Activated CD8-positive, alpha-beta memory T cell treated with anti-CD3 and anti-CD28 coated beads for 1 hour (primary cell): Measurements from ENCODE around the gene TBC1D16.

Source experiments
- DNase-seq, 2 donors: peaks; one replicate each; pipeline ENCODE4 v3.0.0-alpha.2; 2020; ENCODE audit warnings: low read depth in 1 of 2; ENCODE audit errors: extremely low read depth in 1 of 2

The TBC1D16 gene

DNA sequence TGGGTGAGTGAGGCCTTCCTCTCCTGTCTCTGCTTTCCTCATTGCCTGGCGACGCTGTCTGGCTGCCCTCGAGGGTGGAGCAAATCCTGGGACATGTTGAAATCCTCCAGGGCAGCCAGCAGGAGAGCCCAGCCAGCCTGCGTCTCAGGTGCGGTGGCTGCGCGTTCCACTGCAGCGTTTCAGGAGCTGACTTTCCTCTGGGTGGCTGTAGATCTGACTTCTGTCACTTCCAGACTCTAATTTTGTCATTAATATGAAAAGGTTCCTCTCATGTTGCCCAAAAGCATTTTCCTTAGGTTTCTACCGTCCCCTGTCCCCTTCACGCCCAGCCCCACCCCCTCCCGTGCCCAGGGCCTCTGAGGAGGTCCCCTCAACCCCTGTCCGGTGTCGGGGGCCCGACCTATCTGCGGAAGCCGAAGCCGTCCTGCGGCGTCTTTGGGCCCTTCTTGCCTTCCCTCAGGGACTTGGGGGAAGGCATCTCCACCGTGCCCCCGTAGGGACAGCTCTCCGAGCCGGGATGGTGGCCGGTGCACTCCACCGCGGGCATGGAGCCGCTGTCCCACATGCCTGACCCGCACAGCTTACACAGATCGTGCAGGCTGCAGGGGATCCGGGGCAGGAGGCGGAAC is 95.1 kb downstream of the TBC1D16 start:
- no peak for DNase-seq

DNA sequence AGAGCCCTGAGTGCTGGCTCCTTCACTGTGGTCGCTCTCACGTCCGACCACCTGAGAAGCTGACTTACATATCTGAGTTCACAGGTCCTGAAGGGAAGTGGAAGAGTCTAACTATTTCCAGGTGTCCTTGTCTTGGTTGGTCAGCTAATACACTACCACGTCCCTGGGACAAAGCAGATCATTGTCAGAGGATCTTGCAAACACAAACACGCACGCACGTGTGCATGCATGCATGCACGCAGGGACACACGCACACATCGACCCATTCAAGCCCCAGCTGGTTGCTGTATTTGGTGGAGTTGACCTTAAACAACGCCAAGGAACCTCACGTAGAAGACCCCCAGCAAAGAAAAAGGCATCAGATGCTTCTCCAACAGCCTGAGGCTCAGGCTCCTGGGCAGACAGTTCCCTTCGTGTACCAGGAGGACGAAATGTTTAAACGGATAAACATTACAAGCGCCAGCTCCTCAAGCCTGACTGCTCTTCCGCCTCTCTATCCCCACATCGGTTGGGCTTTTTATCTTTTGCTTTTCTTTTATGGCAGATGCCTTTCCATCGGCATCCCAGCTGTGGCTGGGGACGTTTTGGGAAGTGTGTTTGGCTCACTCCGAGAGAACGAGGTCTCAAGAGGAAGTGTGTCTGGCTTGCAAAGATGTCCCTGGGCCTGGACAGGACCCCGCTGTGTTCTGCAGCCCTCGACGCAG is 95.8 kb downstream of the TBC1D16 start:
- DNase-seq, result no peak

DNA sequence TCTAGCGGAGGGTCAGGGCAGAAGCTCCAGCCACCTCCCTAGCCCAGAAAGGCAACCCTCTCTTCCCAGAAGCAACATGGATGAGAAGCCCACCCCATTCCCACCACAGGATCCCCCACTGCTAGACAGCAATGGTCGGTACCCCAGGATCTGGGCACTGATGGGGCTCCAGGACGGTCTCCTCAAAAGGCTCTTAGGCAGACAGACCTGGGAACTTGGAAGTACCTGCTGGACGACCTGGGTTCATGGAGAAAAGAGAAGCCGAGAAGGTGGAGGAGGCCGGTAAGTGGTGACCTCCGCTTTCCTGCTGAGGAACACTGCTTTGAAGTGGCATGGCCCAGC is 96.6 kb downstream of the TBC1D16 start:
- DNase-seq, result no peak

DNA sequence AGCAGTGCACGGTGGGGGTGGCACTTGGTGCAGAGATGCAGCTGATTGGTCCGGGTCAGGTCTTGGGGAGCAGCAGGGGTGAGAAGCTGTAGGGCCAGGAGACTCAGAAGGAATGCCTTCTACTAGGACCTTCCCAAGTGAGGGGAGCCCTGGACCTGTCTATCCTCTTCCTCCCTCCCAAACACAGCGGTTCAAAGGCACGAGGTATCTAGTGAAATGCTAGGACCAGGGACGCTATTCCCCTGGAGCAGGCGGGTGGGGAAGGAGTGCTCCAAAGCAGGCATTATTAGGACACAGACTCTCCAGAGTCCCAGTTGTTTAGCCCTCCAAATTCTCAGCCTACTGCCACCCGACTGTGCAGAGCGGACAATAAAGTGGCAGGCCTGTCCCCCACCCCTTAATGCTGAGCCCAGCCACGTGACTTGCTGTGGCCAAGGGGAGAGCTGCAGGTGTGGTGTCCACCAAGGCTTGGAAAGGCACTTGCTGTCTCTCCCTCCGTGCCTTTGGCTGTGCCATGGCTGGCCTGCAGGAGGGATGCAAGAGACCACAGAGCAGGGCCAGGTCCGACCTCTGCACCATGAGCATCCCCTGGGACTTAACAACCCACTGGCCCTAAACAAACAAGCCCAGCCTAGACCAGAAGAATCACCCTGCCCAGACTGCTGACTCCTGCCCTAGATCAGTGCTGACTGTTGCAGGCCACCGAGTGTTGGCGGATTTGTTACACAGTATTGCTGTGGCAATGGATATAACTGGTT is 97.2 kb downstream of the TBC1D16 start:
- DNase-seq, result no peak

DNA sequence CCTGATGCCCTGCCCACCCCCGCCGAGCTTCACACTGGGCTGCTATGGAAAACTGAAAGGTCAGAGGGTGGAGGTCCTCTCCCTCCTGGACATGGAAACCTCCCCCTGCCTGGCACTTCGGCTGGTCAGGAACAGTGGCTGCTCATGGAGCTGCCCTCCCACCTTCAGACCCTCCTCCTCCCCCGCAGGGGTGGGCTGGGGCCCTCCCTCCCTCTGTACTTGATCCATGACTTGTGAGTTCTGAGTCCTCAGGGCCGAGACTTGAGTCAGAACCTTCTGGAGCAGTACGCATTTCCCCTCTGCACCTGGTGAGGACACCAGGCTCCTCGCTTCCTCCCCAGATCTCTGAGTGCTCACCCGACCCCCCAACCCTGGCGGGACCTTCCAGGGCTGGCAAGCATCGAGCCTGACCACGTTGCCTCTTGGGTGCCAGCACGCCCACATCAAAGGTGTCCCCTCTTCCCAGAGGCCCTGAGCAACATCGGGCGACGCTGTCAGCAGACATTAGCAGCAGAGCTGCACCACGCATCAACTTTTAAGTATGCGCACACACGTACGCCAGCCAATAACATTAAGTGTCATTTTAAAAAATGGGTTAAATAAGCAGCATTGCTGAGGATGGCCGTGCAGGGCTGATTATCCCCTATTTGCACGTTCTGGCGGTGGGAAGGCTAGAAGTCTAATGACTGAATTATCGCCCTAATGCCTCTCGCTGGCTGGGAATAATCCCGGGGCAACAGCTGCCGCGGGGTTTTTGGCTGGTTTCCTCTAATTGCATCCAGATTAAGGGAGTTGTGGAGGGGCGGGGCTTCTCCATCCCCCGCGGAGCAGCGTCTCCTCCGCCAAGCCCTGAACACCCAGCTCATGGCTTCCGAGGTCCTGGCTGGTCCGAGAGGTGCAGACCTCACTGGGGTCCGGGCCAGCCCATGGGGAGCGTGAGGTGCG is 98.0 kb downstream of the TBC1D16 start:
- DNase-seq, result no peak

DNA sequence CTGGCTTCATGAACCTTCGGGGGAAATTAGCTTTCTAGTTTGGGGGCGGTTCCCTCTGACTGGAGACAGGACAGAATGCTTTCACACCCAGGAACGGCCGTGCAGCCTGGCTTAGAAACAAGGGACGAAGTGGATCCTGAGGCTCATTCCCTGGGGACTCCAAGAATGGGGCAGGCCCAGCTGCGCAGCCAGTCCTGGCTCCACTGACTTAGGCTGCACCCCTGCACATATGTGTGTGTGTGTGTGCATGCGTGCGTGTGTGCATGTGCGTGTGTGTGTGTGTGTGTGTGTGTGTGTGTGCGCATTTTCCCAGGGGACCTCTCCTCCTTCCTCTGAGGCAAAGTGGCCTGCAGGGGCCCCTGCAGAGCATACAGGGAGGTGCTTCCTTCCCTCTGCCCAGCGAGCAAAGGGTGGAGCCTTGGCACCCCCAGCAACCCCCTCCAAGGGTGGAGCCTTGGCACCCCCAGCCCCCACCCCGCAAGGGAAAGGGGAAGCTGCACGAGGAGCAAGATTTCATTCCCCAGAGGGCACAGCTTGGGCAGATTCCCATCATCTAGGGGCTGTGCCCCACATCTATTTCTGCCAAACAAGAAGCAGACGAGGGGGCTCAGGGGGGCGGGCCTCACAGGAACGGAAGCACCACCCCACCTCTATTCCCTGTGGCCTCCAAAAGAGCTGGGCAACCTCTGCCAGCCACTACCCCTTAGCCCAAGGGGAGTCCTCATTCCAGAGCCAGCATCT is 98.9 kb downstream of the TBC1D16 start:
- no peak for DNase-seq

DNA sequence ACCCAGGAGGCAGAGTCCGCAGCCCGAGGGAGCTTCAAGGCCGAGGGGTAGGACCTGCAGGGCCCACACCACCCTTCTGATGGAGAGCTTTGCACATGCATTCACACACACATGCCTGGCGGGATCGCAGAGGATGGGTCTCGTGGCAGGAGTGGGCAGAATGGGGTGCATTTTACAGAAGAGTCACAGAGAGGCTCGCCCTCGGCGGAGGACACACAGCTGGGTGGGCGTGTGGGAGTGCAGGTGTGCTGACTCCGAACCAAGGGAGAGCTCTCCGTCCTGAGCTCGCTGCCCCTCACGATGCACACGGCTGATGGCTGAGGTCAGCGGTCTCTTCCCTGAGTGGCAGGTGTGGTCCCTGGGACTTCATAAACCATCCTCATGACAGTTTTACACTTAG is 99.6 kb downstream of the TBC1D16 start:
- no peak for DNase-seq

DNA sequence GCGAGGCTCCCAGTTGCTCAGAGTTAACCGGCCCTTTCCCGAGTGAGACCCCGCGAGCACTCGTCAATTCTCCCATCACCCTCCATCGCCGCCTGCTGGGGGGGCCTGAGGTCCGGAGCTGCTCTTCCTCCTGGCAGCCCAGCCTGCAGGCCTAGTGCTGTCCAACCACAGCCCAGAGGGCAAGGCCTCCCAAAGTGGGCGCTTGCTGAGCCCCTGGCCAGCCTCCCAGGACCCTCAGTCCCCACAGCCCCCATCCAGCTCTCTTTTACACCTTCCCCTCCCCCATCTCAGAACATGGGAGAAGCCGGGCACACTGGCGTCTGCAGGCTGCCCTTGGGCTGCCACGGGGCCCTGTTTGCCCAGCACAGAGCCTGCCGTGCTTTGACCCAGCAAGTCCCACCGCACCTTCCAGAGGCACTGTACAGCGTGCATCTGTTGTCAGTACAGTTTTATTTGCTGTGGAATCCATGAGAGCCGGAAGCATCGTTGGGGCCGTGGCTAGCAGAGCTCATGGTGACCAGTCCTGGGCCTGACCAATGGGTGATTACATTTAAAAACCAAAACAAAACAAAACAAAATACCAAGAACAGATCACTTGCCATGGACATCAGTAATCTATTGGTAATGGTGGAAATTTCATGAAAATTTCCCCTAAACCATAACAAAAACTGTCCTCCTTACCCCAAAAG is 100.3 kb downstream of the TBC1D16 start:
- DNase-seq, result no peak

DNA sequence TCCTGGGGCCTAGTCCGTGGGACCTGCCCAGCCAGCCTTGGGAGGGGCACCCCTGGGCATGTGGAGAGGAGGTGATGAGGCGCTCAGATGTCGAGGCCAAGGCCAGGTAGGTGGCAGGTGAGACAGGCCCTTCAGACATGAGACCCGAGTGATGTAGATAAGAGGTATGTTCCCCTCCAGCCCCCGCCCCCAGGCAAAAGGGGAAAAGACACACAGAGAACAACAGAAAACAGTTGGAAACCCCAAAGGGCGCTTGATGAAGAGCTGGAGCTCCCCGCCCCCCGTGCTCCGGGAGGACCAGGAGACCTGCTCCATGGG is 101.1 kb downstream of the TBC1D16 start:
- no peak for DNase-seq

DNA sequence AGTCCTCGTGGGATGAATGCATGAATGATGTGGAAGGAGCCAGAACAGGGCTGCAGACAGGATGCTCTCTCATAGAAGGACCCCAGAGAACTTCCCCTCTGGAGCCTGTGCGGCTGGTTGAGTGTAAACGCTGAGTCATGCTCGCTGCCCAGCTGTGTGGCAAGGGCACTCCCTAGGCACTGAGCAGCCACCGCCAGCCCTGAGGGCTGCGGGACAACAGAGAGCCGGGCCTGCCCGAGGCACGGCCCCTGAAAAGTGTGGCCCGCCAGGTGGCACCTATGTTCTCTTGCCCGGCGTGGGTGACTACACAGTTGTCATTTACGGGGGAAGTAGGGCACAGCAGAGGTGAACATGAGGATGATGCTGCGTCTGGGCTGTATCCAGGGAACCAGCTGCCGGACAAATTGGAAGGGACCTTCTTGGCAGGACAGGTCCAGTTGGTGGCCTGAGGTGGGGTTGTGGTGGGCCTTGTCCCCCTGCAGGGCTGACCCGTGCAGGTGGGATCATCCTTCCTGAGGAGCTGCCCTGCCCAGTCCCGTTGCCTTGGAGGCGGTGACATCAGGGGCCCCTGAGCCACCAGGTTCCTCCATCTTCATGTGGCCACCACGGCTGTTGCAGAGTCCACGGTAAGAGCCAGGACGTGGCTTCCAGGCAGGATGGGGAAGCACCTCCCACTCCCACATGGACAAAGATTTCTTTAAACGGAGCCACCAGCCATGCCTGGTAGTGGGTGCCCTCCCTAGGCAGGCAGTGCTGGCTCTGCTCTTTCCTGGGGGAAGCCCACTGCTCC is 101.6 kb downstream of the TBC1D16 start:
- no peak for DNase-seq

DNA sequence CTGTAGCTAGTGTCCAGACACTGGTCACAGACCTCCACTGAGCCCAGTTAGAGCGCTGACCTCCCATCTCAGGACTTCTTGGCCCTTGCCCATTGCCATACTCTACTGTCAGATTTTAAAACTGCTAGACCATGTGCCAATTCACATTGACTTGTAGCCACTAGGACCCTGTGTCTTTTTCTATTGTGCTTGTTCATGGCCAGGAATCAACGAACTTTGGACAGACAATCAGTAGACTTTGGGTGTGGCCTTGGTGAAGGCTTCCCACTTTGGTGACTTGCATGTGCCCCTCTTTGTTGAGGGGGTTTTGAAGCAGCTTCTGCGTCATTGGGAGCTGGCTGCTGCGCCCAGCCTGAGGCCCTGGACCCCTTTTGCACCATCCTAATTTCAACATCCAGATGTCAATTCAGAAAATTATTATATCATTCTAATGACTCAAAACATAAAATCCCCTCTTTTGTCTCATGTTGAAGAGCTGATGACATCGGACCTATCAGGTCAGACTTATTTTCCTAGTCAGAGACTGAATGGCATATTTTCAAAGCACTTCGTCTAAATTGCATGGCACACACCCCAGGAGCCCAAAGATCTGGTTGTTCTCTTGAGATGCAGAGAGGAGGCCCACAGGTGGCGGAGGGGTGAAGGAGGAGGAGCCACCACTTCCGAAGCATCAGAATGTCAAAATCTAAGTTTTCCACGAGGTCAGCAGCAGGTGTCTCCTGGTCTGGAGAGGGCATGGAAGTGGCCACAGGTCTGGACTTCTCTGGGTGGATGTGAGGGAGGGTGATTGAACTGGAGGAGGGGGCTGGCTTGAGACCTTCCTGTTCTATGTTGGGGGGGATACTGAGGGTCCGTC is 103.0 kb downstream of the TBC1D16 start:
- DNase-seq, result no peak

DNA sequence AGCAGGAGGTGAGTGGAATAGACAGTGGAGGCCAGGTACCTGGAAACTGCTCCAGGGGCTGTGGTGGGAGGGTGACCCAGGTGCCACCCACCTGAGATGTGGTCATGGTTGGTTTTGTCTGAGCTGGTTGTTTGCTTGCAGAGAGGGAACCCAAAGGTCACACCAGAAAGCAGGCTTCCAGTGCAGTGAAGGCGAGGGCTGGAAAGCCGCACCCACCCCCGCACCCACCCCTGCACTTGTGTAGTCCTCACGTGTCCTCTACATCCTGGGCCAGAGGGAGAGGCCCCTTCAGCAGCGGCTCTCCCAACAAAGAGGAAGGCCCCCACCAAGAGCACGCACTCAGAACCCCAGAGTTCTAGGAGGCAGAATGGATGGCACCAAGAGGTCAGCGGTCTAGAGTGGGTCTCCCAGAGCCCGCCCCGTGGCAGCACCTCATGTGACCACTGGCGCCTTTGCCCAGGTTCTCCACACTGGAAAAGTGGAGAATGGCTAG is 103.8 kb downstream of the TBC1D16 start:
- no peak for DNase-seq

DNA sequence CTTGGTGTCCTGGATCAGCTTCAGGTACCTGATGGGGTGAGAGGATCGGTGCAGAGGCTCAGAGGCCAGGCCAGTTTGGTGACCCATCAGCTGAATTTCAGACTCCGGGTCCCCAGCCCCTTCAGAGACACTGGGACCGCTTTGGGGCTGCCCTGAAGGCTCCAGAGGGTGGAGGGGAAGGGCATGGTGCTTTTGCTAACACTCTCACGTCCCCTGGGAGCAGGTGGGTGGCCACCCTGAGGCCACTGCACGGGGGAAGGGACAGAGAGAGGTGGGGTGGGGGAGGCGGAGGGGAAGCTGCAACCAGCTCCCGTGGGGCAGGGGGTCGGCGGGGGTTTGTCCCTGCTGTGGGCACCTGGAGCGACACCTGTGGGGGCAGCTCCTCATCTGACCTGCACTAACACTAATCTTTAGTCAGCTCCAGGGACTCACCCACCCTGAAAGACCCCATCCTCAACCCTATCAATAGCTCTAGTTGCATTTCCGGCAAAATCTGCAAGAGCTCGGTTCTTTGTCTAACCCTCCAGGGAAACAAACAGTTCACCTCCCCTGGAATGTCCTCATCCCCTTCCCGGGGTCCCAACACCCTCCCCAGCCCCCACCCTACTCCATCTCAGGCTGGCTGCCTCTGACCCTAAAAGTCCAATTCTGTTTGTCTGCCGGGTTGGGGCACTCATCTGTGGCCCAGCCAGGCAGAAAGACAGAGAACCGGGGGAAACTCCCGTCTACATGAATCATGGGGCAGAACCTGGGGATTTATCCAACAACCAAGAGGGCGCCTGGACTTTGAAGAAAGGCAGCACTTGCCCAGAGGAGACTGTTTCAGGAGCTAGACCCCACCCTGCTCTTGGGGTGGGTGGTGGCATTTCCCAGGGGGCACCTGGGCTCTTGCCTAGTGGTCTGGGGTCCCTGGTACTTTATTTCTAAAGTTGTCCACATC is 104.5 kb downstream of the TBC1D16 start:
- no peak for DNase-seq

DNA sequence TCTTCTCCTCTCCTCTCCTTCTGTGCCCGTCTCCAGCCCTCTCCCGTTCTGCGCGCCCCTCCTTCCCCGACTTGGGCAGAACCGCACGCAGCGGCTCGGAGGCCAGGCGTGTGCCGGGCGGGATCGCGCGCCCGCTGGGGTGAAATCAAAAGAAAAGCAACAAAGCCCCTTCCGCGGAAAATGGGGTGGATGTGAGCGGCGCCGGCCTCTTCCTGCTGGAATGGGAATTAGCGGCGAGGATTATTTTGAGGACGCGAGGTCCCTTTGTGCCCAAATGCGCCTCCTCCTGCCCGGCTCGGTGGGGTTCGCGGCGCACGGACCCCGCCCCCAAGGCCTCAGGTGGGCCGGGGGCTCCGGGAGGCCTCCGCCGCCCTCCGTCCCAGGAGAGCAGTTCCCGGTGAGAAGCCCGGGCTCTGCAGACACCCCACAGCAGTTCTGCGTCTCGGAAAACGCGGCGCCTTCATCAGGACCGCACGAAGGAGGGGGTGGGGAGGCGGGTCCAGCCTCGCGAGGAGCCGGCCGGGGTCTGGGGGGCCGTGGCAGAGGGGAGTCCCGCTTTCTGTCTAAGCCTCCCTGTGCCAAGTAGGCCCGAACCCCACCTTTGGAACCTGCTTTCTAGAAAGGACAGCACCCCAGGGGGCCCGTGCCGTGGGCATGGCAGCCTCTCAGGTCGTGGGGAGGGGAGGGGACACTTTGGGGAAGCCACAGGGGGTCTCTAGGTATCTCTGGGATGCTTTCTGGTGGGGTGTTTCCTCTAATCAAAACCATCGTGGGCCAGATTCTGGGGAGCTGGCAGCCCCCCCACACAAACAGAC is 105.4 kb downstream of the TBC1D16 start:
- no peak for DNase-seq

DNA sequence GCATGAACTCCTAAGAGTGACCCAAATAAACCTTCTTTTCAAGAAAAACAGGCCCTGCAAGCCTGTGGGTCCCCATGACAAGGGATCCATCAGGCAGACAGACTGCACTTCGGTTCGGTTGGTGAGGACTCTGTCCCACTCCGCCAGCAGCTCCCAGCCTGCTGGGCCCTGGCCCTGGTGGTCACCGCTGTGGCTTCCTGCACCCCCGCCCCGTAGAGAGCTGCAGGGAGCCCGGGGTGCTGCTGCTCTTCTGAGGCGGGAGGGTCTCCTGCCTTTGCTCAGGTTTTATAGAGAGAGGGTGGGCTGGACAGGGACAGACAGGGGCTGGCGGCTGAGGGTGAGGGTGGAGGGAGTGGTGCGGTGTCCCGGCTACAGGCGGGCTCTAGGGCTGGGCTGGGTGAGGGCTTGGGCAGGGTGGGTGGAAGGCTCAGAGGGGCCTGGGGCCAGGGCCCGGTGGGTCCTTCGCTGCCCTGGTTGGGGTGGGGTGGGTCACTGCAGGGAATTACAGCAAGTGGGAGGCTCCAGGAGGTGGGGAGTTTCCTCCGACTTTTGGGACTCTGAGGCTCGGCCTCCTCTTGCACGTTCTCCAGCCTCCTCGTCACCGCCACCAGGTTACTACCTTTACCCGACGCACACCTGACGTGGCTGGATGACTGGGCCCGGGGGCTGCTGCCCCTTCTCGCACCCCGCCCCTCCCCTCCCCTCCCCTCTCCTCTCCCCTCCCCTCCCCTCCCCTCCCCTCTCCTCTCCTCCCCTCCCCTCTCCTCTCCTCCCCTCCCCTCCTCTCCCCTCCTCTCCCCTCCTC is 106.2 kb downstream of the TBC1D16 start:
- DNase-seq, result no peak
